Subcutaneous adipose tissue (tissue), 4 donors: ENCODE data around the gene LRRFIP1. TPM values are rescaled to one million over a fixed set of nuclear protein-coding genes. Genes with fewer than 3 reads are reported as not detected.

Experiments used
- total RNA-seq, 4 donors: library from RNA; depleted of rRNA; stranded (reverse); fragments of >200 nt; gene quantifications; one replicate each; pipeline ENCODE4 v1.1.0, GENCODE V29; 2016
- TF ChIP-seq, protein P1 (sequence below): fragments of 450-650 bp; IDR thresholded peaks from one replicate; pipeline ENCODE4 v1.5.1; 2016; ENCODE audit warnings: low read depth, mild to moderate bottlenecking, control low read depth, antibody characterized with exemption, moderate library complexity

Gene LRRFIP1
- total RNA-seq, 4 donors from 2014 or later, result 85.4 to 130 (median 99.6) TPM

DNA sequence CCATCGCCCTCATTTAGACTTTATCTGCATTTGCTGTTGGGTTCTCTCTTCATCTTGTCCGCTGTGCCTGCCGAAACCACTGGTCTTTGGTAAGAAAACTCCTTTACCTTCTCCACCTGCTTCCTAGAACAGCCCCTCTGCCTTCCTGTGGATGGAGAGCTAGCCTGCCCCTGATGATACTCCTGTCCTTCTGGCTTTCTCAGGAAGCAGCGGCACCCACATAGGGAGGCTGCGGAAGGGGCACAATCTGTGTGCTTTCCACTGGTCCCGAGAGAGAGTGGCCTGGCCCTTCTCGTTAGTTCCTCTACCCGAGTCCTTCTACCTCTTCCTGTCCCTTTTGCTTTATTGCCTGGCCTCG is 90.9 kb downstream of the LRRFIP1 start:
- TF ChIP-seq, protein P1, sequence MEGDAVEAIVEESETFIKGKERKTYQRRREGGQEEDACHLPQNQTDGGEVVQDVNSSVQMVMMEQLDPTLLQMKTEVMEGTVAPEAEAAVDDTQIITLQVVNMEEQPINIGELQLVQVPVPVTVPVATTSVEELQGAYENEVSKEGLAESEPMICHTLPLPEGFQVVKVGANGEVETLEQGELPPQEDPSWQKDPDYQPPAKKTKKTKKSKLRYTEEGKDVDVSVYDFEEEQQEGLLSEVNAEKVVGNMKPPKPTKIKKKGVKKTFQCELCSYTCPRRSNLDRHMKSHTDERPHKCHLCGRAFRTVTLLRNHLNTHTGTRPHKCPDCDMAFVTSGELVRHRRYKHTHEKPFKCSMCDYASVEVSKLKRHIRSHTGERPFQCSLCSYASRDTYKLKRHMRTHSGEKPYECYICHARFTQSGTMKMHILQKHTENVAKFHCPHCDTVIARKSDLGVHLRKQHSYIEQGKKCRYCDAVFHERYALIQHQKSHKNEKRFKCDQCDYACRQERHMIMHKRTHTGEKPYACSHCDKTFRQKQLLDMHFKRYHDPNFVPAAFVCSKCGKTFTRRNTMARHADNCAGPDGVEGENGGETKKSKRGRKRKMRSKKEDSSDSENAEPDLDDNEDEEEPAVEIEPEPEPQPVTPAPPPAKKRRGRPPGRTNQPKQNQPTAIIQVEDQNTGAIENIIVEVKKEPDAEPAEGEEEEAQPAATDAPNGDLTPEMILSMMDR, result no peak

DNA sequence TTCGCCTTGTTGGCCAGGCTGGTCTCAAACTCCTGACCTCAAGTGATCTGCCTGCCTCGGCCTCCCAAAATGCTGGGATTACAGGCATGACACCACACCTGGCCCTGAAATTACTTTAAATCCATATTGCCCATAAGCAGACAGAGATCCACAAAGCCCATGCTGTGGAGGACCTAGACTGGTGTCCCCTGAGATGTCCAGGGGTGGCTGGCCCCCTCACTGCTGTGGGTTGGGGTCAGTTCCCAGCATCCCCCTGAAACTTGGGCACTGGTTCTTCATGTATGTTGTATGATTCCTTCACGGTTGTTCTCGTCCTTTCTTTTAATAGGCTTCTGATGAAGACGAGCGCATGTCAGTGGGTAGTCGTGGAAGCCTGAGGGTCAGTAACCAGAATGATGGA is 93.1 kb downstream of the LRRFIP1 start:
- TF ChIP-seq, protein P1, result no peak

DNA sequence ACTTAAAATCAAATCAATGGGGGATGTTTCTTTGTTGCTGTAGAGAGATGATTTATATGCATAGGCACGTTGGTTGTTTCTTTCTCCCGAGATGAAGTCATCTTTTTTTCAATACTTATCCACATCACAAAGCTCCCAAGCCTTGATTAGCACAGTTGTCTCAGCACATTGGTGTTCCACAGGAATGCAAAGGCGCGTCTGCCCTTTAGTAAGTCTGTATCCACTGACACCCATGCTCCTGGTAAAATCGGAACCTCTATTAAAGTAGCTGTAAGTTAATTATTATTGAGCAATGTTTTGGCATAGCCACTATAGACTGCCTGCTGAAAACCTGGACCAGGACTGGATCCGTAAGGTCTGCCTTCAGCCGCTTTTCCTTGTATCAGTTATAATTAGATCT is 93.6 kb downstream of the LRRFIP1 start:
- TF ChIP-seq, protein P1, result no peak

DNA sequence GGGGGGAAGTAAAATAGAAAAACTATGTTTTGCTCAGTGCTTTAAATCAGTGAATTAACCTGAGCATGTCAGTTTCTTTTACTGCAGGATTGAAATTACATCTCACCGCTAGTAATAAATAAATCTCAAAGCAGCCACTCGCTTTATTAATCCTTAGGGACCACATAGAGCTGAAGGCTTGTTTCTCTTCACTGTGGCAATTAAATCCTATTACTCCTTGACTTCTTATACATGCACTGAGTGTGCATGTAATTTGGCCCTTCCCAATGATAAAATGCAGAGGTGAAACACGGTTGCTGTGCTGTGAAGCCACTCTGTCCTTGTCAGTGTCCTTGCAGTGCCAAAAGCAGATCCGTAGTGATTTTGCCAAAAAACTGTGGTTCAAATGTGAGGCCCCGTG is 94.1 kb downstream of the LRRFIP1 start:
- TF ChIP-seq, protein P1, result no peak

DNA sequence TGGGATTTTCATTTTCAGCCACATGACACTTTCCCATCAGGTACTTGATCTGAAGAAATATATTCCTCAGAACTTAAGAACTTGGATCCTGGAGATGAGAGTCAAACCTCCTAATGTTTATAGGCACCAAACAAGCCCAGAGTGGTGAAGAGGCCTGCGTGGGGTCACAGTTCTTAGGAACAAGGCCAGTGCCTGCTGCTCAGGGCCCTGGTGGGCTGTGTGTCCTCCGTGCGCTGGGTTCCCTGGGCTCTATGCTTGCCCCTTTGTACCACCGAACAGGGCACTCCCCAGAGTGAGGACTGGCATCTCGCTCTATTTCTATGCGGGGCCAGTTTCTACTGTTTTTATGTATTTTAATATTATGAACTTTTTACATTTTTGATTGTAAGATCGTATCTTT is 95.2 kb downstream of the LRRFIP1 start:
- TF ChIP-seq, protein P1, result no peak

DNA sequence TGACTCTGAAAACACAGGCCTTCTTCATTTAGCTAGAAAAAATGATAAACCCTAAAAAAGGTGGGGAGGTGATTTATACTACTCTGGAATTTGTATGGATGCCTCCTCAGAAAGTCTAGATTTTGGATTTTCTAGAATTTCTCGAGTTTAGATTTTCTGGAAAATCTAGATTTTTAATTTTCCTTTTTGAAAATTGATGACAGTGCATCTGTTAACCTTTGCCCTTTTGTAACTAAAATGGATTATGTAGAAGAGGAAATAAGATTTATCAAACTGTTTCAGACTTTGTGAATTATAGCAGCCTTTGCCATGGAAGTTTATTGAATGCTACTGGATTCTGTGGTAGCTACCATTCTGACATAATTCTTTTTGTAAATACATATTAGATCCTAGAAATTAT is 95.6 kb downstream of the LRRFIP1 start:
- TF ChIP-seq, protein P1, result no peak

DNA sequence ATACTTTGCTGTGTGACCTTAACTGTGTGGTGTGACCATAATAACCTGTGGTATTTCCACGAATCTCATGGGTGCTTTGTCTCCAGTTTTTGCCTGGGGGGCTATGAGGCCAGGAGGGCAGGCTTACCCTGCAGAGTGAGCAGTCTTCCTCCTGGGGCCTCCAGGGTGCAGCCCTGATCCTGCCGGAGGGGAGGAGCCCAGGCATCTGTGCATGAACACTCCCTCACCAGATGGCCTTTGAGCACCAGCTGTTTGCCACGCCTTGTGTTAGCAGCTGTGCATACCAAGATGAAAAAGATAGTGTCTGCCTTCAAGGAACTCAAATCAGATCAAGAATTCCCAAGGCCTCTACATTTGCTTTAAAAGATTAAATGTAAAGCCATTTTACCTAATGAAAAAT is 96.2 kb downstream of the LRRFIP1 start:
- TF ChIP-seq, protein P1, result no peak
